Omental fat pad (tissue), 4 donors: ENCODE results near the gene ARMH3. TPM values are rescaled to one million over a fixed set of nuclear protein-coding genes. Genes with fewer than 3 reads are reported as not detected.

Experiments used
- ATAC-seq: fragments of 150-250 bp; one replicate; pipeline ENCODE4 v1.9.1; 2016; ENCODE audit warnings: mild to moderate bottlenecking, moderate library complexity; ENCODE audit not compliant: low FRiP score
- DNase-seq: peaks from one replicate; pipeline ENCODE4 v3.0.0-alpha.2; 2019; ENCODE audit warnings: low spot score
- total RNA-seq, 4 donors: library from RNA; depleted of rRNA; stranded (reverse); fragments of >200 nt; gene quantifications; one replicate each; pipeline ENCODE4 v1.1.0, GENCODE V29; 2016
- TF ChIP-seq, protein P1 (sequence below), 3 donors: fragments of 450-650 bp; IDR thresholded peaks; one replicate each; pipeline ENCODE4 v1.5.1; 2016 to 2017; ENCODE audit warnings: antibody characterized with exemption in 3 of 3, mild to moderate bottlenecking in 3 of 3, moderate library complexity in 2 of 3

Gene ARMH3
- total RNA-seq, 4 donors from 2014 or later, result 10.0 to 61.8 (median 12.7) TPM

GRCh38 chr10:101826852-101827434 is 229.0 kb downstream of the ARMH3 start:
- ATAC-seq (no peak), DNase-seq (no peak)
- TF ChIP-seq, protein P1, sequence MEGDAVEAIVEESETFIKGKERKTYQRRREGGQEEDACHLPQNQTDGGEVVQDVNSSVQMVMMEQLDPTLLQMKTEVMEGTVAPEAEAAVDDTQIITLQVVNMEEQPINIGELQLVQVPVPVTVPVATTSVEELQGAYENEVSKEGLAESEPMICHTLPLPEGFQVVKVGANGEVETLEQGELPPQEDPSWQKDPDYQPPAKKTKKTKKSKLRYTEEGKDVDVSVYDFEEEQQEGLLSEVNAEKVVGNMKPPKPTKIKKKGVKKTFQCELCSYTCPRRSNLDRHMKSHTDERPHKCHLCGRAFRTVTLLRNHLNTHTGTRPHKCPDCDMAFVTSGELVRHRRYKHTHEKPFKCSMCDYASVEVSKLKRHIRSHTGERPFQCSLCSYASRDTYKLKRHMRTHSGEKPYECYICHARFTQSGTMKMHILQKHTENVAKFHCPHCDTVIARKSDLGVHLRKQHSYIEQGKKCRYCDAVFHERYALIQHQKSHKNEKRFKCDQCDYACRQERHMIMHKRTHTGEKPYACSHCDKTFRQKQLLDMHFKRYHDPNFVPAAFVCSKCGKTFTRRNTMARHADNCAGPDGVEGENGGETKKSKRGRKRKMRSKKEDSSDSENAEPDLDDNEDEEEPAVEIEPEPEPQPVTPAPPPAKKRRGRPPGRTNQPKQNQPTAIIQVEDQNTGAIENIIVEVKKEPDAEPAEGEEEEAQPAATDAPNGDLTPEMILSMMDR (IDR thresholded peaks at IDR 0.05), result no peak

DNA sequence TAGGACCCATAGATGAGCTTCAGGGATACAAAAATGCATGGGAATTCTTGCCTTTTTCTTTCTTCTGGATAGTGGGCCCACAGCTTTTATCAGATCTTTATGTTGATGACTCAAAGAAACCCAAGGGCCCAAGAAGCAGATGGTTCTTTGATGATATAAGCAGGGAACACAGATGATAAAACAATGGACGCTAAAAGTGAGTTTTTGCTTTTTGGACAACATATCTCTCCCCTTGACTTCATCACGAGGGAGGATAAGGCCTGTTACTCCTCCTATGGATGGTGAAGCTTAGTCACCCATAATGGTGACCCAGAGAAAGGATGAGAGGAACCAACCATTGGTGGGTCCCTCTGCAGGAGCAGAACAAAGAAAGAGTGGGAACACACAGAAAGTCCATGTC is 231.2 kb downstream of the ARMH3 start:
- ATAC-seq (no peak), DNase-seq (no peak)
- TF ChIP-seq, protein P1 (IDR thresholded peaks at IDR 0.05), result no peak

GRCh38 chr10:101818872-101819633 is 236.9 kb downstream of the ARMH3 start:
- DNase-seq (no peak), ATAC-seq (peak; percentile 25)
- TF ChIP-seq, protein P1 (IDR thresholded peaks at IDR 0.05), result no peak

- peak; percentile 98 for ATAC-seq
- DNase-seq, result peak; percentile 93
- TF ChIP-seq, protein P1 (IDR thresholded peaks at IDR 0.05), result no peak
These were observed 237.7 kb downstream of the ARMH3 start, which contains the start of gene OGA for GRCh38 chr10:101818119-101818871. TSS of gene OGA (minus strand) at chr10:101818444. CDS start at chr10:101818022, 422 bp downstream.

DNA sequence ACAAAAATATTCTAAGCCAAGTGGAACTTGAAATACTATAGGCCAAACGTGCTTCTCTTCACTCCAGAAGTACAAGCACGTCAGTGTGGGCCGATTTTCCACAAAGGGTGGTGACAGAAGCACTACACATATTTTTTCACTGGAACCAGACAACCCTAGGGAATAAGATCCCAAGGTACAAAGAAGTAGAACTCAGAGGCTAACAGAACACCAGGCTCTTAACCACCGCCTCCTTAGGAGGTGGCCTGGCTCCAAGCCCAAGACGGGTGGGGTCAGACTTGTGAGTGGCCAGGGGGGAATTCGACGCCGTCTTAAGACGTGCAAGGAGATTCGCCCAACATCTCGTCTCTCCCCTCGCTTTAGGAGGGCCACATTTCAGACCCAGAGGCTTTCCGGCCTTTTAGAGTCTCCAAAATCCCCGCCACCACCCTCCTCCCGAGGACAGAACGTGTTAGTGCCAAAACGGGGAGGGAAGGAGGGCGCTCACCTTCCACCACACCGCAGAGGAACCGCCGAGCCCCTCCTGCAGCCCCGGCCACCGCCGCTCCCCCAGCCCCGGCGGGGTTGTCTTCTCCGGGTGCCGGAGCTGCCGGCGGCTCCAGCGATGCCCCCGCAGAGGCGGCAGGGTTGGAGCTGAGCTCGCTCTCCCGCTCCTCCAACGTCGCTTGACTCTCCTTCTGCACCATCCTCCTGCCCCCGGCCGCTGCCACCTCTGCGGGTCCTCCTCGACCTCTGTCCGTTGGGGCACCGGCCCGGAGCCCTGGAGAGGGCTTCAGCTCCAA is 238.4 kb downstream of the ARMH3 start:
- DNase-seq (peak; percentile 76), ATAC-seq (peak; percentile 52)
- TF ChIP-seq, protein P1 (IDR thresholded peaks at IDR 0.05), result no peak

GRCh38 chr10:101816913-101817336 is 239.0 kb downstream of the ARMH3 start:
- TF ChIP-seq, protein P1 (IDR thresholded peaks at IDR 0.05), result no peak
- ATAC-seq (no peak), DNase-seq (no peak)
